K562 treated with DMSO at 1 percent for 12 hours (cell line): ENCODE measurements around the gene DNTT. TPM values are rescaled to one million over a fixed set of nuclear protein-coding genes. Genes with fewer than 3 reads are reported as not detected.

Experiments
- total RNA-seq: library from RNA; unstranded; fragments of 300-600 nt; gene quantifications from 2 replicates; pipeline ENCODE4 v1.2.3, GENCODE V29; 2022; ENCODE audit not compliant: insufficient read depth

DNTT gene
- not detected in 2 replicates for total RNA-seq

GRCh38 chr10:96304230-96304629, at the start of gene DNTT:
DNTT (plus strand) TSS chr10:96304434; CDS start chr10:96304498, 64 bp downstream.

GRCh38 chr10:96271016-96271815, 33.0 kb upstream of the DNTT start, which contains the start of gene BLNK:
BLNK (minus strand) TSS chr10:96271569; CDS start chr10:96271398, 171 bp downstream.

GRCh38 chr10:96358851-96359540, 54.8 kb downstream of the DNTT start, which contains the start of gene OPALIN:
OPALIN (minus strand) TSS chr10:96359002; CDS start chr10:96358896, 106 bp downstream.

Other genes starting within 250 kb of the DNTT start
- 2.0 and 11.9 TPM in 2 replicates for gene ZNF518A, start 174.1 kb upstream of the DNTT start, total RNA-seq
- not detected in 2 replicates for gene BLNK, start 32.9 kb upstream of the DNTT start, total RNA-seq
- not detected in 2 replicates for gene OPALIN, start 54.6 kb downstream of the DNTT start, total RNA-seq
- not detected in 2 replicates for gene TLL2, start 209.5 kb downstream of the DNTT start, total RNA-seq